ENCODE results near the gene SPAG4. TPM values are rescaled to one million over a fixed set of nuclear protein-coding genes. Genes with fewer than 3 reads are reported as not detected.

The SPAG4 gene
- total RNA-seq, 1 donor from 2014 or later, result 4.5 TPM

- no peak for DNase-seq (ENCODE audit: low spot score)
- intact Hi-C loops (cut with DNase I), result loop anchor here (1.0 kb wide), 1 partner anchor 40 kb away; no protein-coding TSS in a partner anchor
Measured at GRCh38 chr20:35644806-35645205, 29.2 kb downstream of the SPAG4 start.

GRCh38 chr20:35648836-35649235 is 33.2 kb downstream of the SPAG4 start:
- intact Hi-C loops (cut with DNase I), result no loop called here
- DNase-seq (ENCODE audit: low spot score), result no peak
- no peak for ATAC-seq

More at GRCh38 chr20:35644806-35645205, 29.2 kb downstream of the SPAG4 start:
- no peak for ATAC-seq

- DNase-seq (ENCODE audit: low spot score) (no peak), ATAC-seq (no peak)
- intact Hi-C loops (cut with DNase I), result no loop called here
Measured at GRCh38 chr20:35650632-35651031, 35.0 kb downstream of the SPAG4 start.

GRCh38 chr20:35651958-35652357 is 36.3 kb downstream of the SPAG4 start:
- DNase-seq (ENCODE audit: low spot score) (no peak), ATAC-seq (no peak)
- intact Hi-C loops (cut with DNase I), result no loop called here

- intact Hi-C loops (cut with DNase I), result no loop called here
- ATAC-seq (no peak), DNase-seq (ENCODE audit: low spot score) (no peak)
Measured at GRCh38 chr20:35652641-35653429, 37.2 kb downstream of the SPAG4 start.

GRCh38 chr20:35653430-35653734 is 37.8 kb downstream of the SPAG4 start:
- intact Hi-C loops (cut with DNase I), result no loop called here
- no peak for ATAC-seq
- DNase-seq (ENCODE audit: low spot score), result no peak

GRCh38 chr20:35653893-35654292 is 38.3 kb downstream of the SPAG4 start:
- ATAC-seq, result no peak
- intact Hi-C loops (cut with DNase I), result no loop called here
- no peak for DNase-seq (ENCODE audit: low spot score)

GRCh38 chr20:35654415-35654814 is 38.8 kb downstream of the SPAG4 start:
- ATAC-seq, result no peak

GRCh38 chr20:35657271-35657670 is 41.6 kb downstream of the SPAG4 start:
- no peak for DNase-seq (ENCODE audit: low spot score)
- intact Hi-C loops (cut with DNase I), result no loop called here
- ATAC-seq, result no peak

More at GRCh38 chr20:35654415-35654814, 38.8 kb downstream of the SPAG4 start:
- no peak for DNase-seq (ENCODE audit: low spot score)
- intact Hi-C loops (cut with DNase I), result no loop called here

- DNase-seq (ENCODE audit: low spot score) (no peak), ATAC-seq (no peak)
- intact Hi-C loops (cut with DNase I), result no loop called here
Measured at GRCh38 chr20:35660122-35660937, 44.7 kb downstream of the SPAG4 start.

- no peak for ATAC-seq
- intact Hi-C loops (cut with DNase I), result no loop called here
- DNase-seq (ENCODE audit: low spot score), result no peak
Measured at GRCh38 chr20:35661053-35661452, 45.4 kb downstream of the SPAG4 start.

- DNase-seq (ENCODE audit: low spot score) (no peak), ATAC-seq (no peak)
- intact Hi-C loops (cut with DNase I), result no loop called here
Measured at GRCh38 chr20:35661908-35662307, 46.3 kb downstream of the SPAG4 start.

- intact Hi-C loops (cut with DNase I), result no loop called here
- ATAC-seq, result no peak
- no peak for DNase-seq (ENCODE audit: low spot score)
Measured at GRCh38 chr20:35662551-35662950, 46.9 kb downstream of the SPAG4 start.

GRCh38 chr20:35663516-35664465 is 48.2 kb downstream of the SPAG4 start:
- intact Hi-C loops (cut with DNase I), result no loop called here
- peak; percentile 28 for ATAC-seq

GRCh38 chr20:35664466-35665206 is 49.0 kb downstream of the SPAG4 start, which contains the start of the genes CPNE1 and RBM12:
Gene CPNE1 (minus strand): TSS chr20:35664900. CDS start chr20:35632923, 31,977 bp downstream.
Gene RBM12 (minus strand): TSS chr20:35664900. CDS start chr20:35655322, 9,578 bp downstream.
- intact Hi-C loops (cut with DNase I), result no loop called here
- ATAC-seq (peak; percentile 97), DNase-seq (ENCODE audit: low spot score) (peak; percentile 96)

More at GRCh38 chr20:35663516-35664465, 48.2 kb downstream of the SPAG4 start:
- peak; percentile 63 for DNase-seq (ENCODE audit: low spot score)

- ATAC-seq (no peak), DNase-seq (ENCODE audit: low spot score) (no peak)
- intact Hi-C loops (cut with DNase I), result no loop called here
Measured at GRCh38 chr20:35665949-35666288, 50.3 kb downstream of the SPAG4 start.

- no peak for DNase-seq (ENCODE audit: low spot score)
- intact Hi-C loops (cut with DNase I), result no loop called here
- no peak for ATAC-seq
Measured at GRCh38 chr20:35669221-35669620, 53.6 kb downstream of the SPAG4 start.

GRCh38 chr20:35669681-35670080 is 54.1 kb downstream of the SPAG4 start:
- DNase-seq (ENCODE audit: low spot score), result no peak
- intact Hi-C loops (cut with DNase I), result no loop called here

More at GRCh38 chr20:35669681-35670080, 54.1 kb downstream of the SPAG4 start:
- no peak for ATAC-seq
